MM.1S (cell line): ENCODE results near the gene HOXC11.

Experiments used
- DNase-seq: peaks from one replicate; pipeline ENCODE4 v3.0.0-alpha.2; 2015
- H2AFZ ChIP-seq: fragments of 300-600 bp; sonication (generic); 2 replicates; pipeline ENCODE4 v1.6.0; 2016; ENCODE audit warnings: antibody characterized with exemption, low read length
- H3F3A ChIP-seq: fragments of 300-600 bp; sonication (generic); 2 replicates; pipeline ENCODE4 v1.6.1; 2016; ENCODE audit warnings: mild to moderate bottlenecking, antibody characterized with exemption, low read length, moderate library complexity, mixed read lengths; ENCODE audit not compliant: insufficient read depth
- H3K27ac ChIP-seq: fragments of 300-600 bp; sonication (generic); 2 replicates; pipeline ENCODE4 v1.5.1; 2016; ENCODE audit warnings: mild to moderate bottlenecking, low read length
- H3K27me3 ChIP-seq: fragments of 300-600 bp; sonication (generic); replicated peaks from 2 replicates; pipeline ENCODE4 v1.6.0; 2016; ENCODE audit warnings: low read length; ENCODE audit not compliant: insufficient read depth
- H3K36me3 ChIP-seq: fragments of 300-600 bp; sonication (generic); replicated peaks from 2 replicates; pipeline ENCODE4 v1.6.1; 2016; ENCODE audit warnings: mild to moderate bottlenecking, low read length, mixed read lengths; ENCODE audit not compliant: insufficient read depth
- H3K4me1 ChIP-seq: fragments of 300-600 bp; sonication (generic); 2 replicates; pipeline ENCODE4 v1.6.1; 2016; ENCODE audit warnings: low read length, mixed read lengths
- H3K4me2 ChIP-seq: fragments of 300-600 bp; sonication (generic); 2 replicates; pipeline ENCODE4 v1.6.0; 2016; ENCODE audit warnings: low read depth, low read length
- H3K4me3 ChIP-seq: fragments of 300-600 bp; sonication (generic); 2 replicates; pipeline ENCODE4 v1.5.1; 2016; ENCODE audit warnings: low read length, mixed read lengths
- H3K79me2 ChIP-seq: fragments of 300-600 bp; sonication (generic); 2 replicates; pipeline ENCODE4 v1.6.1; 2016; ENCODE audit warnings: mixed run types, low read length, mixed read lengths
- H3K9ac ChIP-seq: fragments of 300-600 bp; sonication (generic); 2 replicates; pipeline ENCODE4 v1.6.1; 2016; ENCODE audit warnings: low read length, mixed read lengths
- H3K9me2 ChIP-seq: fragments of 300-600 bp; sonication (generic); replicated peaks from 2 replicates; pipeline ENCODE4 v1.6.1; 2016; ENCODE audit warnings: mild to moderate bottlenecking, low read length, mixed read lengths; ENCODE audit not compliant: insufficient read depth
- H3K9me3 ChIP-seq: fragments of 300-600 bp; sonication (generic); replicated peaks from 2 replicates; pipeline ENCODE4 v1.6.1; 2016; ENCODE audit warnings: mild to moderate bottlenecking, low read length, mixed read lengths; ENCODE audit not compliant: insufficient read depth
- H4K20me1 ChIP-seq: fragments of 300-600 bp; sonication (generic); 2 replicates; pipeline ENCODE4 v1.6.1; 2016; ENCODE audit warnings: mild to moderate bottlenecking, low read length, moderate library complexity, mixed read lengths; ENCODE audit not compliant: insufficient read depth
- EZH2 ChIP-seq: fragments of 300-600 bp; sonication (generic); optimal IDR thresholded peaks from 2 replicates; pipeline ENCODE3; 2017; ENCODE audit warnings: low read depth, mild to moderate bottlenecking, antibody characterized with exemption, low read length, mixed read lengths
- EZH2phosphoT487 ChIP-seq: fragments of 300-600 bp; sonication (generic); IDR thresholded peaks from 2 replicates; pipeline ENCODE4 v1.6.1; 2018; ENCODE audit warnings: antibody characterized with exemption, low read length
- TF ChIP-seq, protein P1 (sequence below): fragments of 300-600 bp; sonication (generic); IDR thresholded peaks from 2 replicates; pipeline ENCODE4 v1.5.1; 2016; ENCODE audit warnings: antibody characterized with exemption, low read length, mixed read lengths

HOXC11 gene

DNA sequence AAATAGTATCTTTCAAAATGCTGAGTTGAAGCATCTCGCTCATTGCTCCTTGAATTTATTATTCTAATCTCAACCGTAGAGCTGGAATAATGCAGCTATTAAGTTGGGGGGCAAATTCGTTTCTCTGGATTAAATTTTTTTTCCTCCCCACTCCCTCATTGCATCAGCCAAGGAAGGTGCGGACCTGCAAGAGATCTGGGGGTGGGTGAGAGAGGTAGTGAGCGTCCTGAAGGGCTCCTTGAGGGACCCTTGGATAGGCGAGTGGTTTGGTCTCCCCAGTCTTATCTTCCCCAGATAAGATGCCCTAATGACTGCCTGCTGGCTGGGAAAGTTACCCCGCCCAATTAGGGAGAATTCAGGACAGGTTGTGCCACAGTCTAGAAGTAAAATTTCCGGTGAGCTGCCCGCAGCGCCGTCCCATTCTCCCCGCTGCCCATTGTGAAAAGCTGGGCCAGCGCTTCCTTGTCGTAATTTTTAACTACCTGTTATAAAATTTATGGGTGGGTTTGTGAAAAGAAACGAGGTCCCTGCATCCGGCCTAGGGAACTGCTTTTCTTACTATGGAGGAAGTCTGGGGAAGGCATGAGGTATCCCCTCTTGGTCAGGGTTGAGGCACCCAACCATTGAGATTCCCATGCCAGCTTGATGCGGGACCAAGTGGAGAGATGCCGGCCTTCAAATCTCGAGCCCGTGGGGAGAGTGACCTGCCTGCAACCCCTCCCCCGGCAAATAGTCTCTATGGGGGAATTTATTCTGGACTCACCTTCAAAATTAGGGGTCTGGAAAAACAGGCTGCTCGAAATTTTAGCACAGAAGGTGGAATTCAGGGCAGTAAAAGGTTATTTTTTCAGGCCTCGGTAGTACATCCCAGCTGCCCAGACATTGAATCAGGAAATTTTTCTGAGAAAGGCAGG, 42.3 kb downstream of the HOXC11 start:
- no peak overlapping the region for H3K9ac ChIP-seq

DNA sequence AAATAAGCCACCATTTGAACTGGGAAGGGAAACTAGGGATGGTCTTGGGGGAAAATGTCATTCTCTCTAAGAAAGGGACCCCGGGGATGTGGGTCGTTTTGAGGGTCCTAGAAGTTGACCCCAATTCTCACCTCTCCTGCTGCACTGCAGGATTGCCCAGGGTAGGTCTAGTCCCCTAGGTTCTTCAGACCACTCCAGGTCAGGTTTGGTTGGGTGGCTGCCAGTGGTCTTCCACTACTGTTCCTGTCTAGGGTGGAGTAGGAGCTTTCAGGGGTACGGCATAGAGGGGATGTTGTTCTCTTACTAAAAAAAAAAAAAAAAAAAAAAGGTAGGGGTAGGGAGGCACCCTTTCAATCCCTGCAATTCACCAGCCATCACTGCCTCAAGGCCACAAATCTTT, 43.1 kb downstream of the HOXC11 start:
- peaks cover 83% of the 10 kb centered on the region for H3K27me3 ChIP-seq

More for the DNA sequence above, 42.3 kb downstream of the HOXC11 start:
- H3K27me3 ChIP-seq, result peaks cover 83% of the 10 kb centered on the region
- H3K4me1 ChIP-seq, result no peaks in the 10 kb centered on the region
- no peak overlapping the region for H2AFZ ChIP-seq
- no peak for DNase-seq
- no peak overlapping the region for H3K4me2 ChIP-seq
- H3F3A ChIP-seq, result no peaks in the 10 kb centered on the region
- no peaks in the 10 kb centered on the region for H3K9me2 ChIP-seq
- no peak overlapping the region for H3K4me3 ChIP-seq
- no peaks in the 10 kb centered on the region for H4K20me1 ChIP-seq
- TF ChIP-seq, protein P1, sequence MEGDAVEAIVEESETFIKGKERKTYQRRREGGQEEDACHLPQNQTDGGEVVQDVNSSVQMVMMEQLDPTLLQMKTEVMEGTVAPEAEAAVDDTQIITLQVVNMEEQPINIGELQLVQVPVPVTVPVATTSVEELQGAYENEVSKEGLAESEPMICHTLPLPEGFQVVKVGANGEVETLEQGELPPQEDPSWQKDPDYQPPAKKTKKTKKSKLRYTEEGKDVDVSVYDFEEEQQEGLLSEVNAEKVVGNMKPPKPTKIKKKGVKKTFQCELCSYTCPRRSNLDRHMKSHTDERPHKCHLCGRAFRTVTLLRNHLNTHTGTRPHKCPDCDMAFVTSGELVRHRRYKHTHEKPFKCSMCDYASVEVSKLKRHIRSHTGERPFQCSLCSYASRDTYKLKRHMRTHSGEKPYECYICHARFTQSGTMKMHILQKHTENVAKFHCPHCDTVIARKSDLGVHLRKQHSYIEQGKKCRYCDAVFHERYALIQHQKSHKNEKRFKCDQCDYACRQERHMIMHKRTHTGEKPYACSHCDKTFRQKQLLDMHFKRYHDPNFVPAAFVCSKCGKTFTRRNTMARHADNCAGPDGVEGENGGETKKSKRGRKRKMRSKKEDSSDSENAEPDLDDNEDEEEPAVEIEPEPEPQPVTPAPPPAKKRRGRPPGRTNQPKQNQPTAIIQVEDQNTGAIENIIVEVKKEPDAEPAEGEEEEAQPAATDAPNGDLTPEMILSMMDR, result no peak
- TF ChIP-seq EZH2, result peak; percentile 84
- no peak for TF ChIP-seq EZH2phosphoT487
- no peak overlapping the region for H3K27ac ChIP-seq
- no peaks in the 10 kb centered on the region for H3K79me2 ChIP-seq
- H3K9me3 ChIP-seq, result no peaks in the 10 kb centered on the region
- no peaks in the 10 kb centered on the region for H3K36me3 ChIP-seq

DNA sequence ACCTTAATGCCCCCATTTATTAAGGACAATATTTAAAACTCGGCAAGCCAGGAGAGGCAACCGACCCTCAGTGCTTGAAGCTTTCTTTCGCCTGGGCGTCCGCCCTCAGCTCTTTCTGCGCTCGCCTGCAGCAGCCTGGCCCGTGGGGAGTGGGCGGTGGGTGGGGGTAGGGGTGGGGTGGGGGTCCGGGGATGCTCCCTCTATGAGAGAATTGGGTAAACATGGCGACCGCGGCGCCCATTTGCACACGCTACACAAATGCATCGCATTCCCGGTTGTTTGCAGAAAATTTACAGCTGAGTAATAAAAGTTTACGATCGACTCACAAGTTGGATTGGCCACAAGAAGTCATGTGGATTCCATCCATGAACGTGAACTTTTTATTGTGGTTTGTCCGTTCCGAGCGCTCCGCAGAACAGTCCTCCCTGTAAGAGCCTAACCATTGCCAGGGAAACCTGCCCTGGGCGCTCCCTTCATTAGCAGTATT, 43.6 kb downstream of the HOXC11 start:
- H3K9me2 ChIP-seq, result no peaks in the 10 kb centered on the region
- no peaks in the 10 kb centered on the region for H4K20me1 ChIP-seq
- TF ChIP-seq EZH2, result no peak
- TF ChIP-seq, protein P1, result no peak
- no peak for TF ChIP-seq EZH2phosphoT487
- no peaks in the 10 kb centered on the region for H3K36me3 ChIP-seq
- H3K4me2 ChIP-seq, result no peak overlapping the region
- H3K79me2 ChIP-seq, result no peaks in the 10 kb centered on the region
- no peak overlapping the region for H3K4me3 ChIP-seq
- H3K4me1 ChIP-seq, result no peaks in the 10 kb centered on the region
- H2AFZ ChIP-seq, result no peak overlapping the region
- H3F3A ChIP-seq, result no peaks in the 10 kb centered on the region
- H3K27me3 ChIP-seq, result peaks cover 83% of the 10 kb centered on the region
- H3K9ac ChIP-seq, result no peak overlapping the region
- H3K27ac ChIP-seq, result no peak overlapping the region
- H3K9me3 ChIP-seq, result no peaks in the 10 kb centered on the region
- DNase-seq, result no peak

More for the DNA sequence above, 43.1 kb downstream of the HOXC11 start:
- Histone ChIP-seq H2AFZ (no peak overlapping the region), H3K27ac (no peak overlapping the region), H3K36me3 (no peaks in the 10 kb centered on the region), H3K9me3 (no peaks in the 10 kb centered on the region), H3K9ac (no peak overlapping the region), H3K4me2 (no peak overlapping the region), H4K20me1 (no peaks in the 10 kb centered on the region), H3K79me2 (no peaks in the 10 kb centered on the region), H3K9me2 (no peaks in the 10 kb centered on the region), H3K4me1 (no peaks in the 10 kb centered on the region), H3K4me3 (no peak overlapping the region), H3F3A (no peaks in the 10 kb centered on the region)
- TF ChIP-seq EZH2 (no peak), EZH2phosphoT487 (no peak)
- TF ChIP-seq, protein P1, result no peak
- DNase-seq, result no peak
